Naive B cell (primary cell): ENCODE measurements around the gene VASP. TPM values are rescaled to one million over a fixed set of nuclear protein-coding genes. Genes with fewer than 3 reads are reported as not detected.
A peak's percentile ranks its signal among the peaks of the same experiment; 100 is the strongest.

ENCODE experiments used
- ATAC-seq, 2 donors: fragments of 150-1000 bp; cut with Tn5 transposase; 2 replicates each; pipeline ENCODE4 v1.10.0; 2021; ENCODE audit warnings: low read depth in 2 of 2, mild to moderate bottlenecking in 2 of 2, moderate library complexity in 2 of 2
- DNase-seq: peaks from one replicate; pipeline ENCODE4 v3.0.0; 2022
- H3K27ac Mint-ChIP-seq, 6 donors: one replicate each; pipeline ENCODE4 v1.8.0; 2020 to 2022; ENCODE audit warnings: mild to moderate bottlenecking in 6 of 6, mixed read lengths in 6 of 6, moderate library complexity in 5 of 6, inconsistent platforms in 2 of 6
- H3K27me3 Mint-ChIP-seq, 3 donors: one replicate each; pipeline ENCODE4 v1.8.0; 2021 to 2022; ENCODE audit warnings: mixed read lengths in 3 of 3, mild to moderate bottlenecking in 1 of 3
- H3K36me3 Mint-ChIP-seq, 2 donors: one replicate each; pipeline ENCODE4 v1.8.0; 2020 to 2022; ENCODE audit warnings: mixed read lengths in 2 of 2, inconsistent platforms in 1 of 2, mild to moderate bottlenecking in 1 of 2
- H3K4me1 Mint-ChIP-seq, 3 donors: one replicate each; pipeline ENCODE4 v1.8.0; 2020 to 2022; ENCODE audit warnings: mixed read lengths in 3 of 3, inconsistent platforms in 1 of 3, mild to moderate bottlenecking in 1 of 3, moderate library complexity in 1 of 3
- H3K4me3 Mint-ChIP-seq, 8 donors: one replicate each; pipeline ENCODE4 v1.8.0; 2020 to 2022; ENCODE audit warnings: mild to moderate bottlenecking in 8 of 8, mixed read lengths in 8 of 8, moderate library complexity in 8 of 8, inconsistent platforms in 2 of 8
- H3K9me3 Mint-ChIP-seq, 7 donors: one replicate each; pipeline ENCODE4 v1.8.0; 2020 to 2022; ENCODE audit warnings: mixed read lengths in 7 of 7, mild to moderate bottlenecking in 5 of 7, inconsistent platforms in 2 of 7, moderate library complexity in 1 of 7
- polyA plus RNA-seq, 6 donors: library from polyadenylated mRNA; unstranded; fragments of 300-500 nt; fragmentation: Illumina TruSeq; gene quantifications; one replicate each; pipeline ENCODE4 v1.2.3, GENCODE V29; 2021; ENCODE audit warnings: low read depth in 6 of 6

The VASP gene
- polyA plus RNA-seq, 6 donors from 2014 or later = 51.5 to 87.2 (median 64.3) TPM

DNA sequence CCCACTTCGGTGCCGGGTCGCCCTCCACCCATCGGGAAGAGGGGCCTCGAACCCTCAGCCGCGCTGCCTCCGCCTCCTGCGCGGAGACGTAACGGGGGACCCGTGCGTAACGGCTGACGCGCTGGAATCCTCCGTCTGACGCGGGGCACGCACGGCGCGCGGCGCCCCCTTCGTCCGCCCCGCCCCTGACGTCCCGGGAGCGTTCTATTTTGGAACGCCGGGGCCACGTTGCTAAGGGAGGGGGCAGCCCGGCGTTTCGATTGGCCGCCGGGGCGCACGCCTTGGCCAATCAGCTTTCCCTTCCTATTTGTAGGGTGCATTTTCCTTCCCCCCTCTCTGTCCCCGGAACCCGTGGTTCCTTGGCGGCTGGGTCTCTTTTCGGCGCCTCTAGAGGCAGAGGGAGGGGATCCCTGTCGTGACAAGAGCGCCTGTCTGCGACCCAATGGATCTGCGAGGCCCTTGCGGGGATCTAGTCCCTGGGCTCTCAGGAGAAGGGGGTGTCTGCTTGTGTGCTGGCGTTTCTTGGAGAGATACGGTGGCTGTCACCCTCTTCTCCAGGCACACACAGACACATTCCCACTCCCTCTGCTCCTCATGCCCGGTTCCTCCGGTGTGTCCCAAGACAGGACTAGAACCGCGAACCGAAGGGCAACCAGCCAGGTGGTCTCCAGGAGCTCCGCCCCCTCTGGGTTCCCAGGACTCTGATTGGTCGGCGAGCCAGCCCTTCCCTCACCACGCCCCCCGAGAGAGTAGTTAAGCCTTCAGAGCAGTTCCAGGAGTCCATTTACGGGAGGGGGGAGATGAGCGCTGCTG, 37.9 kb upstream of the VASP start:
- peaks cover 30 to 52% (median 38%) of the 10 kb centered on the region in 3 donors for H3K27me3 Mint-ChIP-seq
- peak overlapping the region; percentile 89 to 99 (median 96) for H3K4me3 Mint-ChIP-seq
- H3K36me3 Mint-ChIP-seq = peaks cover 0 to 8% of the 10 kb centered on the region in 2 donors
- peak overlapping the region; percentile 94 to 100 (median 99) for H3K27ac Mint-ChIP-seq
- peaks cover 0 to 8% (median 0%) of the 10 kb centered on the region in 7 donors for H3K9me3 Mint-ChIP-seq
- H3K4me1 Mint-ChIP-seq = peaks cover 60 to 77% (median 62%) of the 10 kb centered on the region in 3 donors
- ATAC-seq (peak; percentile 56 to 59), DNase-seq (peak; percentile 94)

DNA sequence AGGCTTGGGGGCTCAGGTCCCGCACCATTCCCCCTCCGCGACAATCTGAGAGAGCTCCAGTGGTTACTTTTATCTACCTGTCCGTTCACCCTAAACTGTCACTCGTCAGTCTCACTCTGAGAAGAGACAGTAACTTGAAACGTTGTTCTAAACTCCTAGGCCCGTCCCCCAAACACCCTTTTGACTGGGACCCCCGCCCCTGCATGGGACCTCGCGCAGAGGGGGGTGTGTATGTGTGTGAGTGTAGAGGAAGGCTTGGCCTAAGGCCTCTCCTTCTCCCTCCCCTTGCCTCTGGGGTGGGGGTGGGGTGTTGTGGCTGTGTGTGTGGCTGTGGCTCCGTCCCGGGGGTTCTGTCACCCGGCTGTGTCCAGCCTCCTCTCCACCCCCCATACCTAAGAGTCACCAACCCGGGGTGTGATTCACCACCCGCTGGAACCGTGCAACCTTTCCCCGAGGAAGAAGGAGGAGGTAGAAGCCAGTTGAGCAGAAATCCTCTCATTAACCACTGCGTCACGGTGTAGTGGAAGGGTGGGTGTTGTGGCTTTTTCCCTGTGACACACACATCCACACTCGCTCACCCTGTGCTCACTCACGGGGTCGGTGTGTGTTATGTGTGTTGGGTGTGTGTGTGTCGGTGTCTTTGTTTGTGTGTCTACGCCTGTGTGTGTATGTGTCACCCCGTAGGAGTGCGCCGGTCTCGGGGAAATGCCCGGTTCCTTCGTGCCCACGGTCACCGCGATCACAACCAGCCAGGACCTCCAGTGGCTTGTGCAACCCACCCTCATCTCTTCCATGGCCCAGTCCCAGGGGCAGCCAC, 37.1 kb upstream of the VASP start:
- Mint-ChIP-seq H3K27me3 (peaks cover 33 to 52% (median 39%) of the 10 kb centered on the region in 3 donors), H3K4me1 (peaks cover 57 to 78% (median 61%) of the 10 kb centered on the region in 3 donors), H3K9me3 (peaks cover 0 to 13% (median 0%) of the 10 kb centered on the region in 7 donors), H3K36me3 (peaks cover 0 to 17% of the 10 kb centered on the region in 2 donors), H3K4me3 (peak overlapping the region; percentile 89 to 99 (median 96)), H3K27ac (peak overlapping the region; percentile 94 to 100 (median 99))
- ATAC-seq (peak; percentile 2 to 3), DNase-seq (peak; percentile 73)

DNA sequence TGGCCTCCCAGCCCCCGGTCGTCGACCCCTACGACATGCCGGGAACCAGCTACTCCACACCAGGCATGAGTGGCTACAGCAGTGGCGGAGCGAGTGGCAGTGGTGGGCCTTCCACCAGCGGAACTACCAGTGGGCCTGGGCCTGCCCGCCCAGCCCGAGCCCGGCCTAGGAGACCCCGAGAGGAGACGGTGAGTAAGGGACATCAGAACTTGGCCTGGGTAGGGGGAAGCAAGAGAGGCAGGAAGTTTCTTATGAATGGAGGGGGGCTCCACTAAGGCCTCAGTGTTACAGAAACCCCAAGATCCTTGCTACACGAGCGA, 36.6 kb upstream of the VASP start:
- H3K36me3 Mint-ChIP-seq = peaks cover 0 to 17% of the 10 kb centered on the region in 2 donors
- DNase-seq = no peak
- ATAC-seq = no peak
- peaks cover 0 to 15% (median 0%) of the 10 kb centered on the region in 7 donors for H3K9me3 Mint-ChIP-seq
- peak overlapping the region; percentile 89 to 99 (median 96) for H3K4me3 Mint-ChIP-seq
- H3K27me3 Mint-ChIP-seq = peaks cover 36 to 53% (median 42%) of the 10 kb centered on the region in 3 donors
- peaks cover 59 to 83% (median 63%) of the 10 kb centered on the region in 3 donors for H3K4me1 Mint-ChIP-seq
- H3K27ac Mint-ChIP-seq = peak overlapping the region; percentile 94 to 100 (median 99)

DNA sequence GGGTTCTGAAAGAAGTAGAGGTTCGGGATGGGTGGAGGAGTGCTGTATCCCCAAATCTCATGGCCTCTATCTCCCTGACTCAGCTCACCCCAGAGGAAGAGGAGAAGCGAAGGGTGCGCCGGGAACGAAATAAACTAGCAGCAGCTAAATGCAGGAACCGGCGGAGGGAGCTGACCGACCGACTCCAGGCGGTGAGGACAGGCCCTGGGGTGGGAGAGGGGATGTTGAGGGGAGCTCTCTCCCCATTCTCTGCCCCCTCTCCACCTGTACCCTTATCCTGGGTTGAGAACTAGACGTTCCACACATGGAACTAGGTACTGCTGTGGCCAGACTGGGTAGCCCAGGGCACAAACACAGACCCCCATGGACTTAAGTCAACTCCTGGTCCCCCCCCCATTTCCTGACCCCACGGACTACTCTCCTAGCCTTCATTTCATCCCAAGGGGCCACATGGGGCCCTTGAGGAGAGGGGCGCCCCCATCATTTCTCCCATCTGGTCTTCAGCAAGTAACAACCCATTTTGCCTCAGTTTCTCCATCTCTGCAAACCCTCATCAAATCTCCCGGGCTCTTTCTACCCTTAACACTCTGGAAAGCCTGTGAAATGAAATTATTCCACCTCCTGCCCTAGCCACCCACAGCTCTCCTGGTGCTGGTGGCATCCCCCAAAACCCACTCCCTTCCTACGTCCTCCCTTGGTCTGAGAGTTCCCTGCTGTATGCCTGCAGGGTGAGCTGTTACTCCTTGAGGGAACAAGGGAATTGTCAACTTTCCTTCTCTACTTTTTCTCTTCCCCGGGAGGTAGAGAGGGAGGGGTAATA, 36.0 kb upstream of the VASP start:
- peaks cover 62 to 85% (median 64%) of the 10 kb centered on the region in 3 donors for H3K4me1 Mint-ChIP-seq
- peaks cover 39 to 54% (median 42%) of the 10 kb centered on the region in 3 donors for H3K27me3 Mint-ChIP-seq
- H3K4me3 Mint-ChIP-seq = peak overlapping the region; percentile 56 to 99 (median 95)
- peaks cover 0 to 15% (median 0%) of the 10 kb centered on the region in 7 donors for H3K9me3 Mint-ChIP-seq
- ATAC-seq (no peak), DNase-seq (peak; percentile 47)
- peak overlapping the region; percentile 60 to 100 (median 96) for H3K27ac Mint-ChIP-seq
- H3K36me3 Mint-ChIP-seq = peaks cover 0 to 17% of the 10 kb centered on the region in 2 donors

DNA sequence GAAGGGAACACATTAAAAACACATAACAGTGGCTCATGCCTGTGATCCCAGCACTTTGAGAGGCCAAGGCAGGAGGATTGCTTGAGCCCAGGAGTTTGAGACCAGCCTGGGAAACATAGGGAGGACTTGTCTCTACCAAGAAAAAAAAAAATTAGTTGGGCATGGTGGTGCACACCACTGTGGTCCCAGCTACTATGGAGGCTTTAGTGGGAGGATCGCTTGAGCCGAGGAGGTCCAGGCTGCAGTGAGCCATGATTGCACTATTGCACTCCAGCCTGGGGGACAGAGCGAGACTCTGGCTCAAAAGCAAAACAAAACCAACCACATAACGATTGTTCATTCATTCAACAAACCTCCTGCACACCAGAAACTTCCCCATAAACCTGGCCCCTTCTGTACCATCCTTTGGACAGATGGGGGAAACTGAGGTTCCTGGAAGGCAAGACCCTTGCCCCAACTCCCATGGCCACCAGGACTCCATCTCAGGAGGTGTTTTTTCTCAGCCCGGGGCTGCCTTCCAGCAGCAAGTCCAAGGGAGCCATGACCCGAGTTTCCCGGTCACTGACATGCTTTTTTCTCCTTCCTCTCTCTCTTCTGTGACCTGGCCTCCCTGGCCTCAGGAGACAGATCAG, 35.2 kb upstream of the VASP start:
- DNase-seq = peak; percentile 52
- H3K4me3 Mint-ChIP-seq = peak overlapping the region; percentile 56 to 96 (median 73)
- H3K4me1 Mint-ChIP-seq = peaks cover 64 to 85% (median 66%) of the 10 kb centered on the region in 3 donors
- peaks cover 39 to 54% (median 42%) of the 10 kb centered on the region in 3 donors for H3K27me3 Mint-ChIP-seq
- peaks cover 0 to 15% (median 0%) of the 10 kb centered on the region in 7 donors for H3K9me3 Mint-ChIP-seq
- no peak for ATAC-seq
- peak overlapping the region in 5 of 6 donors; percentile 92 to 100 (median 95) for H3K27ac Mint-ChIP-seq
- peaks cover 0 to 17% of the 10 kb centered on the region in 2 donors for H3K36me3 Mint-ChIP-seq

DNA sequence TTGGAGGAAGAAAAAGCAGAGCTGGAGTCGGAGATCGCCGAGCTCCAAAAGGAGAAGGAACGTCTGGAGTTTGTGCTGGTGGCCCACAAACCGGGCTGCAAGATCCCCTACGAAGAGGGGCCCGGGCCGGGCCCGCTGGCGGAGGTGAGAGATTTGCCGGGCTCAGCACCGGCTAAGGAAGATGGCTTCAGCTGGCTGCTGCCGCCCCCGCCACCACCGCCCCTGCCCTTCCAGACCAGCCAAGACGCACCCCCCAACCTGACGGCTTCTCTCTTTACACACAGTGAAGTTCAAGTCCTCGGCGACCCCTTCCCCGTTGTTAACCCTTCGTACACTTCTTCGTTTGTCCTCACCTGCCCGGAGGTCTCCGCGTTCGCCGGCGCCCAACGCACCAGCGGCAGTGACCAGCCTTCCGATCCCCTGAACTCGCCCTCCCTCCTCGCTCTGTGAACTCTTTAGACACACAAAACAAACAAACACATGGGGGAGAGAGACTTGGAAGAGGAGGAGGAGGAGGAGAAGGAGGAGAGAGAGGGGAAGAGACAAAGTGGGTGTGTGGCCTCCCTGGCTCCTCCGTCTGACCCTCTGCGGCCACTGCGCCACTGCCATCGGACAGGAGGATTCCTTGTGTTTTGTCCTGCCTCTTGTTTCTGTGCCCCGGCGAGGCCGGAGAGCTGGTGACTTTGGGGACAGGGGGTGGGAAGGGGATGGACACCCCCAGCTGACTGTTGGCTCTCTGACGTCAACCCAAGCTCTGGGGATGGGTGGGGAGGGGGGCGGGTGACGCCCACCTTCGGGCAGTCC, 34.5 kb upstream of the VASP start:
- Mint-ChIP-seq H3K4me3 (peak overlapping the region; percentile 56 to 96 (median 73)), H3K9me3 (peaks cover 0 to 14% (median 0%) of the 10 kb centered on the region in 7 donors), H3K4me1 (peaks cover 67 to 83% (median 68%) of the 10 kb centered on the region in 3 donors), H3K27me3 (peaks cover 39 to 54% (median 42%) of the 10 kb centered on the region in 3 donors), H3K36me3 (peaks cover 0 to 17% of the 10 kb centered on the region in 2 donors), H3K27ac (peak overlapping the region in 5 of 6 donors; percentile 92 to 100 (median 94))
- no peak for ATAC-seq
- peak; percentile 67 for DNase-seq

DNA sequence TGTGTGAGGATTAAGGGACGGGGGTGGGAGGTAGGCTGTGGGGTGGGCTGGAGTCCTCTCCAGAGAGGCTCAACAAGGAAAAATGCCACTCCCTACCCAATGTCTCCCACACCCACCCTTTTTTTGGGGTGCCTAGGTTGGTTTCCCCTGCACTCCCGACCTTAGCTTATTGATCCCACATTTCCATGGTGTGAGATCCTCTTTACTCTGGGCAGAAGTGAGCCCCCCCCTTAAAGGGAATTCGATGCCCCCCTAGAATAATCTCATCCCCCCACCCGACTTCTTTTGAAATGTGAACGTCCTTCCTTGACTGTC, 34.0 kb upstream of the VASP start:
- Mint-ChIP-seq H3K4me1 (peaks cover 68 to 86% (median 73%) of the 10 kb centered on the region in 3 donors), H3K27ac (peak overlapping the region in 5 of 6 donors; percentile 38 to 100 (median 94)), H3K9me3 (peaks cover 0 to 11% (median 0%) of the 10 kb centered on the region in 7 donors), H3K36me3 (peaks cover 0 to 17% of the 10 kb centered on the region in 2 donors), H3K27me3 (peaks cover 39 to 54% (median 42%) of the 10 kb centered on the region in 3 donors), H3K4me3 (peak overlapping the region; percentile 23 to 96 (median 68))
- peak; percentile 41 for DNase-seq
- no peak for ATAC-seq

DNA sequence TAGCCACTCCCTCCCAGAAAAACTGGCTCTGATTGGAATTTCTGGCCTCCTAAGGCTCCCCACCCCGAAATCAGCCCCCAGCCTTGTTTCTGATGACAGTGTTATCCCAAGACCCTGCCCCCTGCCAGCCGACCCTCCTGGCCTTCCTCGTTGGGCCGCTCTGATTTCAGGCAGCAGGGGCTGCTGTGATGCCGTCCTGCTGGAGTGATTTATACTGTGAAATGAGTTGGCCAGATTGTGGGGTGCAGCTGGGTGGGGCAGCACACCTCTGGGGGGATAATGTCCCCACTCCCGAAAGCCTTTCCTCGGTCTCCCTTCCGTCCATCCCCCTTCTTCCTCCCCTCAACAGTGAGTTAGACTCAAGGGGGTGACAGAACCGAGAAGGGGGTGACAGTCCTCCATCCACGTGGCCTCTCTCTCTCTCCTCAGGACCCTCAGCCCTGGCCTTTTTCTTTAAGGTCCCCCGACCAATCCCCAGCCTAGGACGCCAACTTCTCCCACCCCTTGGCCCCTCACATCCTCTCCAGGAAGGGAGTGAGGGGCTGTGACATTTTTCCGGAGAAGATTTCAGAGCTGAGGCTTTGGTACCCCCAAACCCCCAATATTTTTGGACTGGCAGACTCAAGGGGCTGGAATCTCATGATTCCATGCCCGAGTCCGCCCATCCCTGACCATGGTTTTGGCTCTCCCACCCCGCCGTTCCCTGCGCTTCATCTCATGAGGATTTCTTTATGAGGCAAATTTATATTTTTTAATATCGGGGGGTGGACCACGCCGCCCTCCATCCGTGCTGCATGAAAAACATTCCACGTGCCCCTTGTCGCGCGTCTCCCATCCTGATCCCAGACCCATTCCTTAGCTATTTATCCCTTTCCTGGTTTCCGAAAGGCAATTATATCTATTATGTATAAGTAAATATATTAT, 33.3 kb upstream of the VASP start:
- peak overlapping the region; percentile 21 to 96 (median 64) for H3K4me3 Mint-ChIP-seq
- peak; percentile 65 for DNase-seq
- peaks cover 0 to 8% (median 0%) of the 10 kb centered on the region in 7 donors for H3K9me3 Mint-ChIP-seq
- peak overlapping the region in 5 of 6 donors; percentile 58 to 100 (median 94) for H3K27ac Mint-ChIP-seq
- peaks cover 0 to 17% of the 10 kb centered on the region in 2 donors for H3K36me3 Mint-ChIP-seq
- ATAC-seq = no peak
- peaks cover 71 to 86% (median 74%) of the 10 kb centered on the region in 3 donors for H3K4me1 Mint-ChIP-seq
- H3K27me3 Mint-ChIP-seq = peaks cover 39 to 54% (median 42%) of the 10 kb centered on the region in 3 donors

DNA sequence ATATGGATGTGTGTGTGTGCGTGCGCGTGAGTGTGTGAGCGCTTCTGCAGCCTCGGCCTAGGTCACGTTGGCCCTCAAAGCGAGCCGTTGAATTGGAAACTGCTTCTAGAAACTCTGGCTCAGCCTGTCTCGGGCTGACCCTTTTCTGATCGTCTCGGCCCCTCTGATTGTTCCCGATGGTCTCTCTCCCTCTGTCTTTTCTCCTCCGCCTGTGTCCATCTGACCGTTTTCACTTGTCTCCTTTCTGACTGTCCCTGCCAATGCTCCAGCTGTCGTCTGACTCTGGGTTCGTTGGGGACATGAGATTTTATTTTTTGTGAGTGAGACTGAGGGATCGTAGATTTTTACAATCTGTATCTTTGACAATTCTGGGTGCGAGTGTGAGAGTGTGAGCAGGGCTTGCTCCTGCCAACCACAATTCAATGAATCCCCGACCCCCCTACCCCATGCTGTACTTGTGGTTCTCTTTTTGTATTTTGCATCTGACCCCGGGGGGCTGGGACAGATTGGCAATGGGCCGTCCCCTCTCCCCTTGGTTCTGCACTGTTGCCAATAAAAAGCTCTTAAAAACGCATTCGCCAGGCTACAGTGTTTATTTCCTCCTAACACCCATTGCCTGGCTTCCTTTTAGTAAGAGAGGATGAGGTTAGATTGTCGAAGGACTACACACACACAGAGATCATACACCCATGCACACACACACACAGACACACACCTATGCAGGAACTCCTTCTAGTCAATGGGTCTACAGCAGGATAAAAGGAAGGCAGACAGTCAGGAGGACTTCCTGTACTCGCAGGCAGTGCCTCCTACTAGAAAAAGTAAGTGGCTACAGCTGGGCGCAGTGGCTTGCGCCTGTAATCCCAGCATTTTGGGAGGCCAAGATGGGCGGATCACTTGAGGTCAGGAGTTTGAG, 32.4 kb upstream of the VASP start:
- Mint-ChIP-seq H3K27me3 (peaks cover 34 to 54% (median 42%) of the 10 kb centered on the region in 3 donors), H3K9me3 (peaks cover 0 to 8% (median 0%) of the 10 kb centered on the region in 7 donors), H3K4me1 (peaks cover 68 to 81% (median 73%) of the 10 kb centered on the region in 3 donors), H3K36me3 (peaks cover 0 to 17% of the 10 kb centered on the region in 2 donors), H3K27ac (peak overlapping the region in 5 of 6 donors; percentile 78 to 100 (median 94)), H3K4me3 (peak overlapping the region in 7 of 8 donors; percentile 23 to 96 (median 66))
- peak; percentile 69 for DNase-seq
- peak; percentile 1 to 2 for ATAC-seq
